ENCODE results near the gene HOXD9.

Gene HOXD9

GRCh38 chr2:176122683-176123410 is at the start of gene HOXD9:
TSS of gene HOXD9 (plus strand) at chr2:176122719. CDS start at chr2:176122769, 50 bp downstream.
- no peaks in the 10 kb centered on the region for H3K9me3 ChIP-seq
- DNase-seq (ENCODE audit: low spot score in 2 of 2): peak in 1 of 2 experiments; percentile 32
- H3K36me3 ChIP-seq (replicated peaks): no peaks in the 10 kb centered on the region
- in situ Hi-C loops (cut with MboI; ENCODE audit: low sequenced_read_pairs): loop anchor here (10.0 kb wide), 3 partner anchors 432 to 1032 kb away; no protein-coding TSS in a partner anchor
- peaks cover 6% of the 10 kb centered on the region; the same call in 1 of the 2 replicates for H3K27me3 ChIP-seq (ENCODE audit: low read depth)
- no peak within 1 kb of the TSS for H3K4me3 ChIP-seq
- no peaks in the 10 kb centered on the region for H3K4me1 ChIP-seq

DNA sequence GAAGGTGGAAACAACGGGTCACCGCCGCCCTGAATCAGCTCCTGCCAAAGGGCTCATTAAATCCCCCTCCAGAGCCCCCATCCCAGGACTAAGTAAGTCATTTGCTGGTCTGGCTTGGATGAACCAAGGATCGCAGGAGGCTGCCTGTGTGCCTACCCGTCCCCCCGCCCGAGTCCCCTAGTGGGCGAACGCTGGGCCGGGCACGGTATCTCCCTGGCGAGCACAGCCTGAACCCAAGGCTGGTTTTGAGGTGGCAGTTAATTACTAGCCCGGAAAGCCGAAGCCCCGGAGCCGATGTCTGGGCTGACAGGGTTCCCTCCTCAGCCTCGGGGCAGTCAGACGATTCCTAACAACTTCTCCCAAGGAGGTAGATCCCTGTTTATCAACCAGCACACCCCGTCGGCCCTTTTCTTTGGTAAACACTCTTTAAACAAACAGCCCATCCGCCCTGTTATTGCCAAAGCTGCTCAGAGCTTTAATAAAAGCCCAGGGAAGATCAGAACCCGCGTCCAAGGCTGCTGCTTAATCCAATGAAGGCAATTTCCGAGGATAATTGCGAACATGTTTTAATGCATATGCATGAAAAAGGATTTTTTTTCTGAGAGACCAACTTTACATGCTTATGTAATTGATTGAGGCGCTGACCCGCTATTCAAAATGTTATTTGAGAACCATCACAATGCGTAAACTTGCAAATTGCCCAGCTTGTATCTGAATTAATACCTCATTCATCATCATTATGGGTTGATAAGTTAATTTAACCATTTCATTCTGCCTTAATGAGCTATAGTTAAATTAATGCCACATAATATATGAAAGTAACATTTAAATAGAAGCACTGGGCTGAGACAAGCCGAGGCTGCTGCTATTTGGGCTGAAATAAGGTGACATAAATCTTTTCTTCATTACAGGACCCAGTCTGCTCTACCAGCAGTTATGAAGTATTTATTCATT is 49.3 kb upstream of the HOXD9 start:
- Histone ChIP-seq H3K27me3 (ENCODE audit: low read depth) (peaks cover 74% of the 10 kb centered on the region), H3K9me3 (no peaks in the 10 kb centered on the region), H3K36me3 (replicated peaks) (no peaks in the 10 kb centered on the region), H3K4me3 (no peak overlapping the region), H3K4me1 (peaks cover 6% of the 10 kb centered on the region)
- in situ Hi-C loops (cut with MboI; ENCODE audit: low sequenced_read_pairs): no loop called here
- DNase-seq (ENCODE audit: low spot score in 2 of 2): peak; percentile 42 to 63

DNA sequence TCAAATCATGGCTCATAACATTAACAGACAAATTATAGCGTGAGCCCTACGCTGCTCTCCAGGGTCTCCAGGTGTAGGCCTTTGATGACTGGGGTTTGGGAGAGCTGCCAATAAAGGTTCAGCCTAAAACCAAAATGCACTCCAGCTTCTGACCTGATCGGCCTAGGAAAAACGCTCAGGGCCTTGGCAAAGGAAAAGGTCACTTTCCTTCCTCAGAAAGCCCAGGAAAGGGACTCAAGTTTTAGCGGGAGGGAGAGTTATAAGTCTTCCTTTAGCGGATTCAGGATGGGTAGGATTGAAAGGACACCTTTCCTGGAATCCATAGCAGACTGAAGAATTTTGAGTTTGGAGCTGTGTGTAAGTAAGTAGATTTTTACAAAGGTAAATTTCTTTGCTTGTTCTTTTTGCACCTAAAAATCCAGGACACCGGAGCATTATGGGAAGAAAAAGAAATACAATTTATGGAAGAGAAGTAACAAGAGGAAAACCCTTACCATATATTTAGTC is 47.5 kb upstream of the HOXD9 start:
- Histone ChIP-seq H3K9me3 (no peaks in the 10 kb centered on the region; the same call in 1 of the 2 replicates), H3K27me3 (ENCODE audit: low read depth) (peaks cover 88% of the 10 kb centered on the region), H3K4me1 (peaks cover 6% of the 10 kb centered on the region), H3K4me3 (no peak overlapping the region), H3K36me3 (replicated peaks) (no peaks in the 10 kb centered on the region)
- in situ Hi-C loops (cut with MboI; ENCODE audit: low sequenced_read_pairs): loop anchor here (25.0 kb wide), 2 partner anchors 1038 to 1363 kb away; no protein-coding TSS in a partner anchor
- no peak for DNase-seq (ENCODE audit: low spot score in 2 of 2)

- no peaks in the 10 kb centered on the region for H3K36me3 ChIP-seq (replicated peaks)
- H3K9me3 ChIP-seq: no peaks in the 10 kb centered on the region; the same call in 1 of the 2 replicates
- in situ Hi-C loops (cut with MboI; ENCODE audit: low sequenced_read_pairs): loop anchor here (25.0 kb wide), 2 partner anchors 1038 to 1363 kb away; no protein-coding TSS in a partner anchor
- peaks cover 6% of the 10 kb centered on the region for H3K4me1 ChIP-seq
- H3K4me3 ChIP-seq: no peak overlapping the region
- peaks cover 86% of the 10 kb centered on the region for H3K27me3 ChIP-seq (ENCODE audit: low read depth)
- no peak for DNase-seq (ENCODE audit: low spot score in 2 of 2)
Measured at GRCh38 chr2:176075481-176075880, 47.0 kb upstream of the HOXD9 start.

DNA sequence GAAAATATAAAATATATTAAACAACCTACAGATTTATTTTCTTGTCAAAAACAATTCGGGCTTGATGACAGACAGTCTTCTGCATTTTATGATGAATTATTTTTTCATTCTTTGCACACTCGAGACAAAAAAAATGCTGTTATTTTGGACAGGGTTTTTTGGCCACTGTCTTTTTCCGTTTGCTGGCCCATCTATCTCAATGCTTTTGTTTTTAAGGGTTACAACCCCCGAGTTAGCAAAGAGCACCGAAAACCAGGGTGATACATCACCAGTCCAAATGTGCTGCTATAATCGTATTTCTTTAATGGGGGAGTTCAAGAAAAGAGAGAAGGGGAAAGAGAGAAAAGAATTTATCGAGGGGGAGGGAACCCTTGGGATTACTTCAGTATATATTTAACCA is 46.5 kb upstream of the HOXD9 start:
- Histone ChIP-seq H3K4me1 (peaks cover 8% of the 10 kb centered on the region), H3K9me3 (peaks cover 5% of the 10 kb centered on the region), H3K4me3 (no peak overlapping the region), H3K36me3 (replicated peaks) (no peaks in the 10 kb centered on the region), H3K27me3 (ENCODE audit: low read depth) (peaks cover 89% of the 10 kb centered on the region)
- in situ Hi-C loops (cut with MboI; ENCODE audit: low sequenced_read_pairs): loop anchor here (25.0 kb wide), 2 partner anchors 1039 to 1364 kb away; no protein-coding TSS in a partner anchor
- no peak for DNase-seq (ENCODE audit: low spot score in 2 of 2)

DNA sequence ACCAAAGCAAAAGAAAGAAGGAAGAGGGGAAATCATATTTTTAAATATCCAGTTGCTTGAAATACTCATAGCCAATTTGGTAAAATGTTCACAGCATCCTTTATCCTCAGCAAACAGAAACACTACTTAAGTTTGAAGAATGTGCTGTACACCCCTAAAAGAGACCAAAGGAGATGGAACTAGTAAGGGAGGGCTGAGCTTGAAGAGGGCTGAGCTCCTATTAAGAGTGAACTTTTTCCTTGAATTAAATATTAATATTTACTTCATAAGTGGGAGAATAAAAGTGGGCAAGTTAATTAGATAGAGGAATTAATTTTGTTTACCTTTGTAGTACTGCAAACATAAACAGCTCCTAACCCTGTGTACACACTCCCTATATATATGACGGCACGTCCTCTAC is 45.7 kb upstream of the HOXD9 start:
- peaks cover 89% of the 10 kb centered on the region for H3K27me3 ChIP-seq (ENCODE audit: low read depth)
- H3K4me3 ChIP-seq: no peak overlapping the region
- in situ Hi-C loops (cut with MboI; ENCODE audit: low sequenced_read_pairs): loop anchor here (25.0 kb wide), 2 partner anchors 1039 to 1364 kb away; no protein-coding TSS in a partner anchor
- H3K36me3 ChIP-seq (replicated peaks): no peaks in the 10 kb centered on the region
- H3K4me1 ChIP-seq: peaks cover 8% of the 10 kb centered on the region
- H3K9me3 ChIP-seq: peaks cover 12% of the 10 kb centered on the region
- DNase-seq (ENCODE audit: low spot score in 2 of 2): no peak

GRCh38 chr2:176078541-176079284 is 43.8 kb upstream of the HOXD9 start:
- no peaks in the 10 kb centered on the region for H3K36me3 ChIP-seq (replicated peaks)
- no peak for DNase-seq (ENCODE audit: low spot score in 2 of 2)
- H3K4me3 ChIP-seq: no peak overlapping the region; the same call in 1 of the 2 replicates
- in situ Hi-C loops (cut with MboI; ENCODE audit: low sequenced_read_pairs): loop anchor here (25.0 kb wide), 2 partner anchors 1041 to 1366 kb away; no protein-coding TSS in a partner anchor
- H3K27me3 ChIP-seq (ENCODE audit: low read depth): peaks cover 92% of the 10 kb centered on the region
- H3K9me3 ChIP-seq: peaks cover 19% of the 10 kb centered on the region
- H3K4me1 ChIP-seq: peaks cover 3% of the 10 kb centered on the region; the same call in 1 of the 2 replicates

DNA sequence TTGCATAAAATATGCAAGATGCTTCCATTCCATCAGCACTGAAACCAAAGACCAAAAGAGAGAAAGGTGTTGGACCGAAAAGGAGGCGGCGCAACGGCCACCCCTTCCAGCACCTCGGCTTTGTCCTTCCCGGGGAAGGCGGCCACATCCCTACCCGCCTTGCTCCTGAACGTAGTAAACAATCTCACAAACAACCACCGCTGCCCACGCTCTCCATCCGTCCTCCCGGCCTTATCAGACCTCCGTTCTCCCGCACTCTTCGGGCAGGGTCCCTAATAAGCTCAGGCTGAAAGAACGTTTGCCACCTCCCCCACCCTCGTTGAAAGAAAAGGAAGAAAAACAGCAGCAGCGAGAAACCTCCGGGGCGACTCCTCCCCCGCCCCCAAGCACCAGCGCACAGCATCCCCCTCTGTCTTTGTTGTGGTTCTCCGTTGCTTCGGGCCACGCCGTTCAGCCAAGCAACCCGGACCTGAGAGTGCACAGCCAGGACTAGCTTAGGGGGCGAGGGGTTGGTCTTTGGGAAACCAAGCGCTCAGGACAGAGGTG is 43.2 kb upstream of the HOXD9 start:
- Histone ChIP-seq H3K9me3 (peaks cover 19% of the 10 kb centered on the region), H3K4me3 (peak overlapping the region; percentile 19), H3K36me3 (replicated peaks) (no peaks in the 10 kb centered on the region), H3K27me3 (ENCODE audit: low read depth) (peaks cover 91% of the 10 kb centered on the region), H3K4me1 (peaks cover 3% of the 10 kb centered on the region; the same call in 1 of the 2 replicates)
- in situ Hi-C loops (cut with MboI; ENCODE audit: low sequenced_read_pairs): loop anchor here (25.0 kb wide), 2 partner anchors 1042 to 1367 kb away; no protein-coding TSS in a partner anchor
- no peak for DNase-seq (ENCODE audit: low spot score in 2 of 2)

- peak overlapping the region; percentile 19 for H3K4me3 ChIP-seq
- DNase-seq (ENCODE audit: low spot score in 2 of 2): peak; percentile 80 to 89
- in situ Hi-C loops (cut with MboI; ENCODE audit: low sequenced_read_pairs): loop anchor here (25.0 kb wide), 2 partner anchors 1043 to 1368 kb away; no protein-coding TSS in a partner anchor
Measured at GRCh38 chr2:176079831-176080539, 42.5 kb upstream of the HOXD9 start.

DNA sequence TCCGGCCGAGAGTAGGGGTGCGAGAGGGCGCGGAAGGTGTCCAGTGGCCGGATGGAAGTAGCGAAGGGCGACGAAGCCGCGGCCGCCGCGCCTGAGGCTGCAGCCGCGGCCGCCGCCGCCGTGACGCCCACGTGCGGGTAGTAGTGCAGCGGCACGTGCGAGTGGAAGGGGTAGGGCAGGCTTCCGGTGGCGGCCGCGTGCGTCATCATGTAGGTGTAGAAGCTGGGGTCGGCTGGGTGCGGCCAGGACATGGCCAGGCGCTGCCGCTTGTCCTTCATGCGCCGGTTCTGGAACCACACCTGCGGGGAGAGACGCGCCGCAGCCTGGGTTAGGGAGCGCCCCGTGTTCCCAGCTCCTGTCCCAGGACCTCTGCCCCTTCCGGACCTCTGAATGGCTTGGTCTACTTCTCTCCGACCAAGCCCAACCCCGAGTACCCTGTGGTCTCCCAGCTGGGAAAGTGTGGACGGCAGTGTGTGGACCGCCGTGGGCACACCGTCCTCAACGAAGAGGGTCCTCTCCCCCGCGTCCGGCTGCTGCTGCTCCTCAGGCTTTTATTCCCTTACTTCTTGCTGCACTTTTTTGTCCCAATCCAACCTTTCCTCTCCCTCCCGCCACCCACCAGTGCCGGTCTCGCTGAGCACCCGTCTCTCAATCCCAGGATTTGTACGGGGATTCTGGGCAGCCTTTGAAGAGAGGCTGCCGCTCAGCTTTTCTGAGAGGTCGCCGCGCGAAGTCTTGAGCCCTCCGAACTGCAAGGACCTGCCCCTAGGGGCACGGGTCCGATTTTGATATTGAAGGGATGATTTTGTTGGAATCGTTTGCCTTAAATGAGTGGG is 41.8 kb upstream of the HOXD9 start:
- in situ Hi-C loops (cut with MboI; ENCODE audit: low sequenced_read_pairs): loop anchor here (25.0 kb wide), 2 partner anchors 1043 to 1368 kb away; no protein-coding TSS in a partner anchor
- no peaks in the 10 kb centered on the region for H3K36me3 ChIP-seq (replicated peaks)
- peaks cover 91% of the 10 kb centered on the region for H3K27me3 ChIP-seq (ENCODE audit: low read depth)
- H3K9me3 ChIP-seq: peaks cover 19% of the 10 kb centered on the region
- peaks cover 3% of the 10 kb centered on the region; the same call in 1 of the 2 replicates for H3K4me1 ChIP-seq
- H3K4me3 ChIP-seq: peak overlapping the region; percentile 11; the same call in 1 of the 2 replicates
- peak in 1 of 2 experiments; percentile 48 for DNase-seq (ENCODE audit: low spot score in 2 of 2)

More at GRCh38 chr2:176079831-176080539, 42.5 kb upstream of the HOXD9 start:
- Histone ChIP-seq H3K36me3 (replicated peaks) (no peaks in the 10 kb centered on the region), H3K4me1 (peaks cover 3% of the 10 kb centered on the region; the same call in 1 of the 2 replicates), H3K9me3 (peaks cover 19% of the 10 kb centered on the region), H3K27me3 (ENCODE audit: low read depth) (peaks cover 91% of the 10 kb centered on the region)

- H3K9me3 ChIP-seq: peaks cover 19% of the 10 kb centered on the region
- in situ Hi-C loops (cut with MboI; ENCODE audit: low sequenced_read_pairs): loop anchor here (25.0 kb wide), 2 partner anchors 1044 to 1369 kb away; no protein-coding TSS in a partner anchor
- H3K4me3 ChIP-seq: no peak overlapping the region
- H3K27me3 ChIP-seq (ENCODE audit: low read depth): peaks cover 91% of the 10 kb centered on the region
- no peak for DNase-seq (ENCODE audit: low spot score in 2 of 2)
- no peaks in the 10 kb centered on the region for H3K36me3 ChIP-seq (replicated peaks)
- H3K4me1 ChIP-seq: peaks cover 3% of the 10 kb centered on the region; the same call in 1 of the 2 replicates
Measured at GRCh38 chr2:176081376-176081836, 41.1 kb upstream of the HOXD9 start.

Data from HAP-1 (cell line).